ENCODE results near the gene S1PR2.
"Not testable (repeated sequence)": the region's sequence is repeated elsewhere in the genome, so short reads cannot be mapped to it uniquely, and the experiment has no call there.

The S1PR2 gene

GRCh38 chr19:10255358-10255757 lies 24.2 kb upstream of the S1PR2 start:
- DNase-seq = no peak
- Histone ChIP-seq H3K27ac (ENCODE audit: insufficient read depth, low read length, poor library complexity, severe bottlenecking) (no peak overlapping the region), H3K9me3 (ENCODE audit: control insufficient read depth, low read length) (no peaks in the 10 kb centered on the region), H3K4me3 (ENCODE audit: insufficient read depth, low read depth, low read length, poor library complexity, severe bottlenecking) (no peak overlapping the region), H3K4me1 (ENCODE audit: control insufficient read depth, insufficient read depth, low read length, poor library complexity, severe bottlenecking) (peaks cover 16% of the 10 kb centered on the region), H3K27me3 (replicated peaks; ENCODE audit: control insufficient read depth, insufficient read depth, low read length, poor library complexity, severe bottlenecking) (no peaks in the 10 kb centered on the region), H3K36me3 (ENCODE audit: control insufficient read depth, insufficient read depth, low read length) (peaks cover 29% of the 10 kb centered on the region)

GRCh38 chr19:10254244-10254643 lies 23.1 kb upstream of the S1PR2 start:
- Histone ChIP-seq H3K4me3 (ENCODE audit: insufficient read depth, low read depth, low read length, poor library complexity, severe bottlenecking) (no peak overlapping the region), H3K27ac (ENCODE audit: insufficient read depth, low read length, poor library complexity, severe bottlenecking) (no peak overlapping the region), H3K9me3 (ENCODE audit: control insufficient read depth, low read length) (no peaks in the 10 kb centered on the region), H3K36me3 (ENCODE audit: control insufficient read depth, insufficient read depth, low read length) (peaks cover 29% of the 10 kb centered on the region), H3K4me1 (ENCODE audit: control insufficient read depth, insufficient read depth, low read length, poor library complexity, severe bottlenecking) (peaks cover 13% of the 10 kb centered on the region), H3K27me3 (replicated peaks; ENCODE audit: control insufficient read depth, insufficient read depth, low read length, poor library complexity, severe bottlenecking) (no peaks in the 10 kb centered on the region)
- no peak for DNase-seq

GRCh38 chr19:10252707-10253106 lies 21.6 kb upstream of the S1PR2 start:
- Histone ChIP-seq H3K4me3 (ENCODE audit: insufficient read depth, low read depth, low read length, poor library complexity, severe bottlenecking) (peak overlapping the region; percentile 100), H3K9me3 (ENCODE audit: control insufficient read depth, low read length) (no peaks in the 10 kb centered on the region), H3K27me3 (replicated peaks; ENCODE audit: control insufficient read depth, insufficient read depth, low read length, poor library complexity, severe bottlenecking) (no peaks in the 10 kb centered on the region), H3K36me3 (ENCODE audit: control insufficient read depth, insufficient read depth, low read length) (peaks cover 17% of the 10 kb centered on the region), H3K4me1 (ENCODE audit: control insufficient read depth, insufficient read depth, low read length, poor library complexity, severe bottlenecking) (peaks cover 13% of the 10 kb centered on the region), H3K27ac (ENCODE audit: insufficient read depth, low read length, poor library complexity, severe bottlenecking) (peak overlapping the region; percentile 75)
- DNase-seq = no peak

DNA sequence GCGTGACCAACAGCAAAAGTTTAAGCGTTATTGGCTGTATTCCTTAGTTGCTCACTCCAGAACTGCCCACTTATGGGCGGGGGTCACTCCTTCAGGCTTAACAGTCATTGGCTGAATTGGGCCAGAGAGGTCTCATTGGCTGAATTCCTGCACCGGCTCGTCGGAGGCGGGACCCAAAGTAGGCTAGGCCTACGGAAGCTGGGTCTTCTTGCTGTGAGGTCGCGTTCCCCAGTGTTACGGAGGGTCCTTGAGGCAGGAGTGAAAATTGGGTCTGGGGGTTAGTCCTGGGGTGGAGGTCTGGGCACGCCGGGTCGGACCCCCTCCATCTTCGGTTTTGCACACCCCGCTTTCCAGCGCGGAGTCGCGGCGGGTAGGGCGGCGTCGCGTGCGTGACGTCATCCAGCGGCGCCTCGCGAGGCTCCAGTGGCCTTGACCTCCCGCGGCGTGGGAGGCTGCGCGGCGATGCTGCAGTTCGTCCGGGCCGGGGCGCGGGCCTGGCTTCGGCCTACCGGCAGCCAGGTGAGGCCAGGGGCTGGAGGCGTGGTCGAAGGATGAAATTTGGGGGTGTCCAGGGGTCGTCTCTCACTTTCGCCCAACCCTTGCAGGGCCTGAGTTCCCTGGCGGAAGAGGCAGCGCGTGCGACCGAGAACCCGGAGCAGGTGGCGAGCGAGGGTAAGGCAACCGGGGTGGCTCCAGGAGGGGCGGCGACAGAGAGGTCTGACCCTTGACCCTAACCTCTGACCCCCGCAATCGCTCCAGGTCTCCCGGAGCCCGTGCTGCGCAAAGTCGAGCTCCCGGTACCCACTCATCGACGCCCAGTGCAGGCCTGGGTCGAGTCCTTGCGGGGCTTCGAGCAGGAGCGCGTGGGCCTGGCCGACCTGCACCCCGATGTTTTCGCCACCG lies 20.9 kb upstream of the S1PR2 start, which contains the start of gene MRPL4:
Gene MRPL4 (plus strand): TSS at position 423 of the 903 bp plus-strand sequence. CDS start 40 bp downstream, at position 463.
- DNase-seq = peak; percentile 91 to 96 (median 94)
- H3K4me1 ChIP-seq (ENCODE audit: control insufficient read depth, insufficient read depth, low read length, poor library complexity, severe bottlenecking) = peaks cover 13% of the 10 kb centered on the region
- H3K4me3 ChIP-seq (ENCODE audit: insufficient read depth, low read depth, low read length, poor library complexity, severe bottlenecking) = peak within 1 kb of the TSS; percentile 100
- no peaks in the 10 kb centered on the region for H3K9me3 ChIP-seq (ENCODE audit: control insufficient read depth, low read length)
- H3K27me3 ChIP-seq (replicated peaks; ENCODE audit: control insufficient read depth, insufficient read depth, low read length, poor library complexity, severe bottlenecking) = no peaks in the 10 kb centered on the region
- peak within 1 kb of the TSS; percentile 75 for H3K27ac ChIP-seq (ENCODE audit: insufficient read depth, low read length, poor library complexity, severe bottlenecking)
- H3K36me3 ChIP-seq (ENCODE audit: control insufficient read depth, insufficient read depth, low read length) = peaks cover 14% of the 10 kb centered on the region

GRCh38 chr19:10246511-10246910 lies 15.4 kb upstream of the S1PR2 start:
- no peak overlapping the region for H3K4me3 ChIP-seq (ENCODE audit: insufficient read depth, low read depth, low read length, poor library complexity, severe bottlenecking)
- H3K27ac ChIP-seq (ENCODE audit: insufficient read depth, low read length, poor library complexity, severe bottlenecking) = no peak overlapping the region
- H3K27me3 ChIP-seq (replicated peaks; ENCODE audit: control insufficient read depth, insufficient read depth, low read length, poor library complexity, severe bottlenecking) = no peaks in the 10 kb centered on the region
- H3K4me1 ChIP-seq (ENCODE audit: control insufficient read depth, insufficient read depth, low read length, poor library complexity, severe bottlenecking) = peaks cover 4% of the 10 kb centered on the region
- DNase-seq = no peak
- H3K9me3 ChIP-seq (ENCODE audit: control insufficient read depth, low read length) = no peaks in the 10 kb centered on the region
- H3K36me3 ChIP-seq (ENCODE audit: control insufficient read depth, insufficient read depth, low read length) = no peaks in the 10 kb centered on the region

DNA sequence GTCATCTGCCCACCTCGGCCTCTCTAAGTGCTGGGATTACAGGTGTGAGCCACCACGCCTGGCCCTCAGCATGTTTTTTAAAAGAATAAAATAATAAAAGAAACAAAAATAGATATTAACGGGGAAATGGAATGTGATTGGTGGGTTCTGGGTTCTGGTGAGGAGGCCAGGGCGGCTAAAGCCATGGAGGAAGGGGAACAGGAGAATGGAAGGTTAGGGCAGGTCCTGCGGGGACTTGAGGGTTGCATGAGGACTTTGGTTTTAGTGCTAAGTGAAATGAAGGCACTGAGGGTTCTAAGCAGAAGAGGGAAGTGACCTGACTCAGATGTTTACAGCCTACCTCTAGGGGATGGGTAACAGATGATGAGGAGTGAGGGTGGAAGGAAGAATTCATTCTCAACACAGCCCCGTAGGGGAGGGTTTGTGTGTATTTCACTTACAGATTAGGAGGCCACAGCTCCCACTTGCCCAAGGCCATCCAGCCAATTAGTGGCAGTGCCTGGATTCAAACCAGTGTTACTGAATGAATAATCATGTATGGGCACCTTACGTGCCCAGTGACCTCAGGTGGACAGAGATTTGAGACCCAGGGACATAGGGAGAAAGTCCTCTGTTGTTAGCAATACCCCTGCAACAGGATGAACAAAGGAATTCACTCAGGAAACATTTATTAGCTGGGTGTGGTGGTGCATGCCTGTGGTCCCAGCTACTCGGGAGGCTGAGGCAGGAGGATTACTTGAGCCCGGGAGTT lies 14.2 kb upstream of the S1PR2 start:
- H3K9me3 ChIP-seq (ENCODE audit: control insufficient read depth, low read length) = no peaks in the 10 kb centered on the region
- H3K4me1 ChIP-seq (ENCODE audit: control insufficient read depth, insufficient read depth, low read length, poor library complexity, severe bottlenecking) = peaks cover 4% of the 10 kb centered on the region
- DNase-seq = no peak
- no peaks in the 10 kb centered on the region for H3K27me3 ChIP-seq (replicated peaks; ENCODE audit: control insufficient read depth, insufficient read depth, low read length, poor library complexity, severe bottlenecking)
- no peak overlapping the region for H3K27ac ChIP-seq (ENCODE audit: insufficient read depth, low read length, poor library complexity, severe bottlenecking)
- no peak overlapping the region for H3K4me3 ChIP-seq (ENCODE audit: insufficient read depth, low read depth, low read length, poor library complexity, severe bottlenecking)
- no peaks in the 10 kb centered on the region for H3K36me3 ChIP-seq (ENCODE audit: control insufficient read depth, insufficient read depth, low read length)

- H3K4me3 ChIP-seq (ENCODE audit: insufficient read depth, low read depth, low read length, poor library complexity, severe bottlenecking) = no peak overlapping the region
Measured at GRCh38 chr19:10243606-10244005, 12.5 kb upstream of the S1PR2 start.

DNA sequence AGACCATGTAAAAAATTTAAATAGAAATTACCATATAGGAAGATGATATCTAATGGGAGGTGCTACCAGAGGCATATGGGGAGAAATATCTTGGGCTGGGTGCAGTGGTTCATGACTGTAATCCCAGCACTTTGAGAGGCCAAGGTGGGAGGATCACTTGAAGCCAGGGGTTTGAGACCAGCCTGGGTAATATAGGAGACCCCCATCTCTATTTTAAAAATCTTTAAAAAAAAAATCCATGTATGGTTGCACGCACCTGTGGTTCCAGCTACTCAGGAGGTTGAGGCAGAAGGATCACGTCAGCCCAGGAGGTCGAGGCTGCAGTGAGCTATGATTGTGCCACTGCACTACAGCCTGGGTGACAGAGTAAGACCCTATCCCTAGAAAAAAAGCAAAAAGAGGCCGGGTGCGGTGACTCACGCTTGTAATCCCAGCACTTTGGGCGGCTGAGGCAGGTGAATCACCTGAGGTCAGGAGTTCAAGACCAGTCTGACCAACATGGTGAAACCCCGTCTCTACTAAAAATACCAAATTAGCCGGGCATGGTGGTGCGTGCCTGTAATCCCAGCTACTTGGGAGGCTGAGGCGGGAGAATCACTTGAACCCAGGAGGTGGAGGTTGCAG lies 10.8 kb upstream of the S1PR2 start:
- not testable (repeated sequence) for H3K27ac ChIP-seq (ENCODE audit: insufficient read depth, low read length, poor library complexity, severe bottlenecking); H3K36me3 ChIP-seq (ENCODE audit: control insufficient read depth, insufficient read depth, low read length); H3K9me3 ChIP-seq (ENCODE audit: control insufficient read depth, low read length); H3K4me1 ChIP-seq (ENCODE audit: control insufficient read depth, insufficient read depth, low read length, poor library complexity, severe bottlenecking); H3K27me3 ChIP-seq (replicated peaks; ENCODE audit: control insufficient read depth, insufficient read depth, low read length, poor library complexity, severe bottlenecking); DNase-seq; H3K4me3 ChIP-seq (ENCODE audit: insufficient read depth, low read depth, low read length, poor library complexity, severe bottlenecking)

More at GRCh38 chr19:10243606-10244005, 12.5 kb upstream of the S1PR2 start:
- Histone ChIP-seq H3K36me3 (ENCODE audit: control insufficient read depth, insufficient read depth, low read length) (no peaks in the 10 kb centered on the region), H3K27ac (ENCODE audit: insufficient read depth, low read length, poor library complexity, severe bottlenecking) (no peak overlapping the region), H3K9me3 (ENCODE audit: control insufficient read depth, low read length) (no peaks in the 10 kb centered on the region), H3K27me3 (replicated peaks; ENCODE audit: control insufficient read depth, insufficient read depth, low read length, poor library complexity, severe bottlenecking) (no peaks in the 10 kb centered on the region), H3K4me1 (ENCODE audit: control insufficient read depth, insufficient read depth, low read length, poor library complexity, severe bottlenecking) (no peaks in the 10 kb centered on the region)
- DNase-seq = no peak

DNA sequence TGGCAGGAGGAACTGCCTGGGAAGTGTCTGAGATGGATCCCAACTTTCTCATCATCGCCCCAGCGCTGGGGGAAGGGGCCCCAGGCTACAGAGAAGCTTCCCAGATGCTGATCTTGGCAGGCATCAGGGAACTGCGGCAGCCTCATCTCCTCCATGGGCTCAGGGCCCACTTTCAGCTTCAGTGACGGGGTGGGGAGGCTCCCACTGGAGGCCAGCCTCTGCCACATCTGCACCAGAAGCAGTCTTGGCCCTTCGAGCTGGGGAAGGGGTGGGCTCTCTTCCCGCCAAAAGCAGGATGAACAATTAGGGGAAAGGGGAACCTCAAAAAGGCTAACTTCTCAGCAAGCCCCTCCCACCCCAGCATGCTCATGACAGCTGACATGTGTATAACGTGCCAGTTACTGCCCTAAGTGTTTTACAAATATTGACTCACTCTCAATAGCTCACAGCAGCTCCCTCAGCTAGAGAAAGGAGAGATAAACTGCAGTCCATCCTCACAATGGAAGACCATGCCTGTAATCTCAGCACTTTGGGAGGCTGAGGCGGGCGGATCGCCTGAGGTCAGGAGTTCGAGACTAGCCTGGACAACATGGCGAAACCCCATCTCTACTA lies 7.1 kb upstream of the S1PR2 start:
- DNase-seq = no peak
- Histone ChIP-seq H3K27ac (ENCODE audit: insufficient read depth, low read length, poor library complexity, severe bottlenecking) (no peak overlapping the region), H3K4me1 (ENCODE audit: control insufficient read depth, insufficient read depth, low read length, poor library complexity, severe bottlenecking) (peaks cover 14% of the 10 kb centered on the region)

More for the DNA sequence above, 7.1 kb upstream of the S1PR2 start:
- Histone ChIP-seq H3K27me3 (replicated peaks; ENCODE audit: control insufficient read depth, insufficient read depth, low read length, poor library complexity, severe bottlenecking) (no peaks in the 10 kb centered on the region), H3K36me3 (ENCODE audit: control insufficient read depth, insufficient read depth, low read length) (no peaks in the 10 kb centered on the region), H3K4me3 (ENCODE audit: insufficient read depth, low read depth, low read length, poor library complexity, severe bottlenecking) (no peak overlapping the region), H3K9me3 (ENCODE audit: control insufficient read depth, low read length) (no peaks in the 10 kb centered on the region)
